Esophagus squamous epithelium (tissue), 5 donors: ENCODE data around the gene ZNF653. TPM values are rescaled to one million over a fixed set of nuclear protein-coding genes. Genes with fewer than 3 reads are reported as not detected.

Experiments
- DNase-seq: peaks from one replicate; lab custom pipeline; 2025; lab: John Stamatoyannopoulos, UW
- H3K27ac ChIP-seq, 4 donors: fragments of 200-600 bp; sonication (generic); one replicate each; pipeline ENCODE4 v1.5.1; 2016 to 2019; ENCODE audit warnings: mild to moderate bottlenecking in 1 of 4
- H3K27me3 ChIP-seq, 4 donors: fragments of 200-600 bp; sonication (generic); 1 replicate in 3 of 4; 2 replicates in 1 of 4; pipeline versions ENCODE4 v1.5.1 to v1.6.0; 2017 to 2021; ENCODE audit warnings: antibody characterized with exemption in 1 of 4
- H3K36me3 ChIP-seq, 3 donors: fragments of 200-600 bp; sonication (generic); one replicate each; pipeline ENCODE4 v1.5.1; 2016 to 2019
- H3K4me1 ChIP-seq, 3 donors: fragments of 200-600 bp; sonication (generic); one replicate each; pipeline ENCODE4 v1.5.1; 2017 to 2019
- H3K4me3 ChIP-seq, 4 donors: fragments of 200-600 bp; sonication (generic); 1 replicate in 3 of 4; 2 replicates in 1 of 4; pipeline ENCODE4 v1.5.1; 2016 to 2019; ENCODE audit warnings: mild to moderate bottlenecking in 2 of 4, moderate library complexity in 1 of 4
- H3K9me3 ChIP-seq, 3 donors: fragments of 200-600 bp; sonication (generic); one replicate each; pipeline ENCODE4 v1.5.1; 2016 to 2019
- CTCF ChIP-seq, 6 experiments: fragments of 450-650 bp in 4 of 6; fragments of 200-600 bp in 2 of 6; sonication (generic) in 2 of 6; IDR thresholded peaks; one replicate each; pipeline ENCODE4 v1.5.1; 2016 to 2019; ENCODE audit warnings: antibody characterized with exemption in 6 of 6, mild to moderate bottlenecking in 4 of 6, moderate library complexity in 4 of 6
- POLR2A ChIP-seq, 4 donors: fragments of 450-650 bp; IDR thresholded peaks; one replicate each; pipeline ENCODE4 v1.6.1; 2017; ENCODE audit warnings: antibody characterized with exemption in 4 of 4, mild to moderate bottlenecking in 4 of 4, moderate library complexity in 3 of 4
- WGBS, 2 donors: methylation state at CpG; one replicate each; pipeline ENCODE4 v1.1.5; 2018; 5-methylcytosine and 5-hydroxymethylcytosine counted together
- intact Hi-C: fragments of 100-400 bp; cut with DNase I; formaldehyde crosslinking; loops from one replicate; pipeline ENCODE4 v1.15.0; 2022
- total RNA-seq, 4 donors: library from RNA; depleted of rRNA; stranded (reverse); fragments of >200 nt; gene quantifications; one replicate each; pipeline ENCODE4 v1.1.0, GENCODE V29; 2016
- donor health status: DM: yes; HTN: yes; CAD: no.

The ZNF653 gene
- total RNA-seq, 4 donors from 2014 or later: 3.6 to 10.2 (median 5.0) TPM

DNA sequence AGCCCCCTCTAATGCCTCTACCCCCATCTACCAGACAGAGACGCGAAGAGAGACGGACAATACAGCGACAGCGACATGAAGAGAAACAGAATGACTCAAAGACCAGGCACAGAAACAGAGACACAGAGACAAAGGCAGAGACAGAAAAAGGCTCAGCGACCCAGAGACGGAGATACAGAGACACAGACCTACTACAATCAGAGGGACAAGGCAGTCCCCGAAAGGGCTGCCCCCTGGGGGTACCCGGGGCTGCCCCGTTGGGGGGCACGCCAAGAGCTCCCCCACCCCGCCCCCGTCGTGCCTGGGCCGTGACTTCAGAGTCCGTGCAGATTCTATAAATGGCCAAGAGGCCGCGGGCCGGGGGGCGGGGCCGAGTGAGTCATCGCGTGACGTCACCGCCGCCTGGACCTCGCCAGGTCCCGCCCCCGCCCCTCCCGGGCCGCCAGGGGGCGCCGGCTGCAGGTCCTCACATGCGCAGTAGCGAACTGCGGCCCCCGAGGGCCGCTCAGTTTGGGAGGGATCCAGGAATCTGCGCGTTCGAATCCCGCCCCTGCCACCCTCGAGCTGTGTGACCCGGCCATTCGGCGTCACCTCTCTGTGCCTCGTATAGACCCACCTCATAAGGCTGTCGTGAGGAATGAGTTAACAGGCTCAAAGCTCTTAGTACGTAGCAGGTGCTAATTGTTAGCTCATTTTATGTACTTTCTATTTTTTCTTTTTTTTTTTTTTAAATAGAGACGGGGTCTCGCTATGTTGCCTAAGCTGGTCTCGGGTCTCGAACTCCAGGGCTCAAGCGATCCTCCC lies 30.4 kb upstream of the ZNF653 start:
- H3K27me3 ChIP-seq: peaks cover 0 to 25% (median 2%) of the 10 kb centered on the region in 4 donors
- intact Hi-C loops: no loop called here
- no peaks in the 10 kb centered on the region for H3K36me3 ChIP-seq
- DNase-seq: peak; percentile 45
- H3K9me3 ChIP-seq: no peaks in the 10 kb centered on the region
- H3K27ac ChIP-seq: peak overlapping the region; percentile 65 to 92 (median 88)
- 18 to 25% methylated on average over 27 to 33 of the region's 54 CpGs for WGBS, 2 donors
- H3K4me3 ChIP-seq: peak overlapping the region in 3 of 4 donors; percentile 33 to 65 (median 42)
- TF ChIP-seq POLR2A (IDR thresholded peaks at IDR 0.05): peak in 2 of 4 donors; percentile 52 to 71
- TF ChIP-seq CTCF (IDR thresholded peaks at IDR 0.05): peak; percentile 87 to 94 (median 91)
- H3K4me1 ChIP-seq: peaks cover 5 to 39% (median 18%) of the 10 kb centered on the region in 3 donors

GRCh38 chr19:11534948-11535347 lies 29.3 kb upstream of the ZNF653 start:
- Histone ChIP-seq H3K4me1 (peaks cover 5 to 45% (median 18%) of the 10 kb centered on the region in 3 donors), H3K9me3 (no peaks in the 10 kb centered on the region), H3K36me3 (no peaks in the 10 kb centered on the region), H3K27ac (peak overlapping the region; percentile 65 to 92 (median 88)), H3K27me3 (peaks cover 0 to 15% (median 2%) of the 10 kb centered on the region in 4 donors), H3K4me3 (no peak overlapping the region)
- intact Hi-C loops: no loop called here
- WGBS, 2 donors: 52% methylated on average over 5 of the region's 5 CpGs
- DNase-seq: no peak
- no peak for TF ChIP-seq CTCF (IDR thresholded peaks at IDR 0.05)
- TF ChIP-seq POLR2A (IDR thresholded peaks at IDR 0.05): no peak

DNA sequence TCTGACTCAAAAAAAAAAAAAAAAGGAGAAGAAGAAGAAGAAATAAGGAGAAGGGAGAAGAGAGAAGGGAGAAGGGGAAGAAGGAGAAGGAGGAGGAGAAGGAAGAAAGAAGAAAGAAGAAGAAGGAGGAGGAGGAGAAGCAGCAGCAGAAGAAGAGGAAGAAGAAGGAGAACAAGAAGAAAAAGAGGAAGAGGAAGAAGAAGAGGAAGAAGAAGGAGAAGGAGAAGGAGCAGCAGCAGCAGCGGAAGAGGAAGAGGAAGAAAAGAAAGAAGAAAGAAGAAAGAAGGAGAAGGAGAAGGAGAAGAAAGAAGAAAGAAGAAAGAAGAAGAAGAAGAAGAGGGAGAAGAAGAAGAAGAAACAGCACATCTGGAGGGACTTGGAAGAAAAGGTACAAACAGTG lies 28.9 kb upstream of the ZNF653 start:
- H3K27ac ChIP-seq: peak overlapping the region in 3 of 4 donors; percentile 65 to 89 (median 86)
- peaks cover 0 to 11% (median 0%) of the 10 kb centered on the region in 4 donors for H3K27me3 ChIP-seq
- 43 to 72% methylated on average over 1 of the region's 1 CpG for WGBS, 2 donors
- H3K36me3 ChIP-seq: no peaks in the 10 kb centered on the region
- H3K4me3 ChIP-seq: no peak overlapping the region
- TF ChIP-seq POLR2A (IDR thresholded peaks at IDR 0.05) (no peak), CTCF (IDR thresholded peaks at IDR 0.05) (no peak)
- DNase-seq: no peak
- H3K4me1 ChIP-seq: peaks cover 2 to 43% (median 16%) of the 10 kb centered on the region in 3 donors
- intact Hi-C loops: no loop called here
- H3K9me3 ChIP-seq: no peaks in the 10 kb centered on the region

DNA sequence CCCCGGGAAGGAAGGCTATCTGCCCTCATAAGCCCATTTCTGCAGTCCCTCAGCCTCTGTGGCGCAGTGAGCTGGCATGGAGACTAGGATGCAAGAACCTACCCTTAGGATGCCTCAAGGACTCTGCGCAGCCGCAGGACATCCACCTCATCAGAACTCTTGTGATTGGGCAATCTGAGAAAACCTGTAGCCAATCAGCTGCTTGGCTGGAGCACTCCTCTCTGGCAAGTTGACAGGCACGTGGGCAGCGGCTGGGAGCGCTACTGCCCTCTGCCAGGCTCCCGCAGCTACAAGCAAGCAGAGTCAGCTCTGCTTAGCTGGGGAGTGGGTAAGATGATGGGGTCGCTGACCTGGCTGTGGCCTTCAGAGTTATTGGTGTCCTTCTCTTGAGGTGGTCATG lies 24.8 kb upstream of the ZNF653 start:
- H3K9me3 ChIP-seq: no peaks in the 10 kb centered on the region
- WGBS, 2 donors: 17 to 22% methylated on average over 7 to 9 of the region's 9 CpGs
- intact Hi-C loops: no loop called here
- no peak for DNase-seq
- no peak overlapping the region for H3K4me3 ChIP-seq
- peaks cover 5 to 40% (median 16%) of the 10 kb centered on the region in 3 donors for H3K4me1 ChIP-seq
- H3K27ac ChIP-seq: peak overlapping the region in 2 of 4 donors; percentile 39 to 93
- H3K27me3 ChIP-seq: no peaks in the 10 kb centered on the region
- TF ChIP-seq POLR2A (IDR thresholded peaks at IDR 0.05): no peak
- peak in 3 of 6 experiments; percentile 13 to 14 (median 14) for TF ChIP-seq CTCF (IDR thresholded peaks at IDR 0.05)
- peaks cover 0 to under 1% (median 0%) of the 10 kb centered on the region in 3 donors for H3K36me3 ChIP-seq
